Activated CD4-positive, CD25-positive, alpha-beta regulatory T cell treated with anti-CD3 and anti-CD28 coated beads, Interleukin-2, amount 50 U/mL, for 16 hours (primary cell): ENCODE measurements around the gene NT5C2.
"Not testable (repeated sequence)": the region's sequence is repeated elsewhere in the genome, so short reads cannot be mapped to it uniquely, and the experiment has no call there.

ENCODE experiments used
- DNase-seq: peaks from one replicate; pipeline ENCODE4 v3.0.0-alpha.2; 2020; ENCODE audit warnings: low read depth, low spot score

Gene NT5C2

GRCh38 chr10:103163766-103164403 is 29.2 kb downstream of the NT5C2 start:
- not testable (repeated sequence) for DNase-seq

- DNase-seq: no peak
Measured at GRCh38 chr10:103157246-103157645, 35.8 kb downstream of the NT5C2 start.

- no peak for DNase-seq
Measured at GRCh38 chr10:103155471-103156085, 37.5 kb downstream of the NT5C2 start.

- DNase-seq: no peak
Measured at GRCh38 chr10:103154521-103155299, 38.4 kb downstream of the NT5C2 start.

GRCh38 chr10:103153302-103154197 is 39.5 kb downstream of the NT5C2 start:
- DNase-seq: no peak

GRCh38 chr10:103149991-103150622 is 43.0 kb downstream of the NT5C2 start:
- no peak for DNase-seq

- no peak for DNase-seq
Measured at GRCh38 chr10:103147645-103148044, 45.4 kb downstream of the NT5C2 start.

- no peak for DNase-seq
Measured at GRCh38 chr10:103145860-103146466, 47.1 kb downstream of the NT5C2 start.

GRCh38 chr10:103145046-103145445 is 48.0 kb downstream of the NT5C2 start:
- DNase-seq: no peak

- DNase-seq: no peak
Measured at GRCh38 chr10:103144041-103144440, 49.0 kb downstream of the NT5C2 start.

GRCh38 chr10:103143641-103144040 is 49.4 kb downstream of the NT5C2 start:
- not testable (repeated sequence) for DNase-seq

GRCh38 chr10:103141950-103142349 is 51.1 kb downstream of the NT5C2 start:
- DNase-seq: no peak

- DNase-seq: no peak
Measured at GRCh38 chr10:103140469-103140868, 52.6 kb downstream of the NT5C2 start.

- DNase-seq: no peak
Measured at GRCh38 chr10:103139803-103140202, 53.3 kb downstream of the NT5C2 start.

- DNase-seq: not testable (repeated sequence)
Measured at GRCh38 chr10:103135168-103135567, 57.9 kb downstream of the NT5C2 start.

GRCh38 chr10:103130910-103131309 is 62.2 kb downstream of the NT5C2 start:
- no peak for DNase-seq

- DNase-seq: not testable (repeated sequence)
Measured at GRCh38 chr10:103130180-103130579, 62.9 kb downstream of the NT5C2 start.

GRCh38 chr10:103127241-103127640 is 65.8 kb downstream of the NT5C2 start:
- DNase-seq: no peak

- DNase-seq: no peak
Measured at GRCh38 chr10:103125323-103126267, 67.5 kb downstream of the NT5C2 start.
